CD4-positive, alpha-beta T cell treated with Interleukin-1 beta for 1 hour (primary cell): ENCODE results near the gene P4HA2.

ENCODE experiments used
- DNase-seq, 2 donors: peaks; one replicate each; pipeline ENCODE4 v3.0.0-alpha.2; 2020 to 2022

P4HA2 gene

DNA sequence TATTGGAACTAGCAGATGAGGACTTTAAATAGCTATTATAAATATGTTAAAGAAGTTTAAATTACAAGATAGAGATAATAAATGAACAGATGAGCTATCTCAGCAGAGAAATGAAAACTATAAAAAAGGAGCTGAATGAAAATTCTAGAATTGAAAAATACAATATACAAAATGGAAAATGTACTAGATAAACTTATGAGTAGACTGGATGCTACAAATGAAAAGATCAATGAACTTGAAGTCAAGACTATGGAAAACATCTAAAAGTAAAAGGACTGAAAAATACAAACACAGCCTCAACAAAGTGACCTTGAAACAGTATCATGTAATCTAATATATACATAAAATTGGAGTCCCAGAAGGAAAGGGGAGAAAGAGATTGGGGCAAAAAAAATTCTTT, 19.2 kb upstream of the P4HA2 start:
- DNase-seq = no peak

DNA sequence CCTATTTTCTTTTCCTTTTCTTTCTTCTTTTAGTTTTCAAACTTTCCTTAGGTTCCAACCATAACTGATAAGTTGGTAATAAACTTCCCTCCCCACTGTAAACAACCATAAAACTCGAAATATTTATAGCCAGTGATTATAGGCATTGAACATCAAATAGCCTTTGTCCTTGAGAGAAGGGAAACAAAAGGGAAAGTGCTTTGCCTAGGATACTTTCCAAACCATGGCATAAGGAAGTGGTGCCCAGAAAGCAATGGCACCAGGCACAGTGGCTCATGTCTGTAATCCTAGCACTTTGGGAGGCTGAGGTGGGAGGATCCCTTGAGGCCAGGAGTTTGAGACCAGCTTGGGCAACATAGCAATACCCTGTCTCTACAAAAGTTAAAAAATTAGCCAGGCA, 17.9 kb upstream of the P4HA2 start:
- no peak for DNase-seq

DNA sequence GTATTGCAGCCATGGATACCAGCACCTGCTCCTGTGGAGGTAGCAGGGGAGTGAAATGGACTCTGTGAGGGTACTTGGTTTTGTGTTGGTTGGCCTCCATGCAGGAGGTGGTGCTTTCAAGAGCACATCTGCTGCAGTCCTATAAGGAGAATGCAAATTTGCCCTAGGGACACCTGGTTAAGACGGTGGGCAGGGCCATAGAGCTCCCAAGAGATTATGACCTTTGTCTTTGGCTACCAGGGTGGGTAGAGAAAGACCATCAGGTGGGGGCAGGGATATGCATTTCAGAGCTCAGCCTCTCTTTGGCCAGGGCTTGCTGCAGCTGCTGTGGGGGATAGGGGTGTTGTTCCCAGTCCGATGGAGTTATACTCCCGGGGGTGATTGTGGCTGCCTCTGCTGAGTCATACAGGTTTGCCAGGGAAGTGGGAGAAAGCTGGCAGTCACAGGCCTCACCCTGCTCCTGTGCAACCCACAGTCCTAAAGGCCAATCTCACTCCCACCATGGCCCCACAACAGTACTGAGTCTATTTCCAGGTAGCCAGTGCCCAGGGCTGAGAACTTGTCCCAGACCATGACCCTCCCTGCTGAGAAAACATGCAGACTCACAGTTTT, 15.8 kb upstream of the P4HA2 start:
- DNase-seq = no peak

DNA sequence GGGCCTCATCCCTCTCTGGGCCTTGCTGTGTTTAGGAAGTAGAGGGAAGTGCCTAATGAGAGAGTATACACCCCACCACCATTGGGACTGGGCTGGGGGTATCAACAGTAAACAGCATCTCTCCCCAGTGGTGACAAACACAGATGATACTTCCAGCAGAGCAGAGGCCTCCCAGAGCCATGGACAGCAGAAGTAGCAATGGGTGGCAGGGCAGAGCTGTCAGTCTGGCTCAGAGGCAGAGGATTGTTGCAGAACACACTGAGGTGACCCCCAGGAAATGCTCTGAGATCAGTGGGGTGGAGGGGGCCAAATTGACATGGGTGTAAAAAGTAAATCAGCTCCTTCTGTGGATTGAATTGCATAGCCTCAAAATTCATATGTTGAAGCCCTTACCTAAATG, 12.1 kb upstream of the P4HA2 start:
- no peak for DNase-seq

DNA sequence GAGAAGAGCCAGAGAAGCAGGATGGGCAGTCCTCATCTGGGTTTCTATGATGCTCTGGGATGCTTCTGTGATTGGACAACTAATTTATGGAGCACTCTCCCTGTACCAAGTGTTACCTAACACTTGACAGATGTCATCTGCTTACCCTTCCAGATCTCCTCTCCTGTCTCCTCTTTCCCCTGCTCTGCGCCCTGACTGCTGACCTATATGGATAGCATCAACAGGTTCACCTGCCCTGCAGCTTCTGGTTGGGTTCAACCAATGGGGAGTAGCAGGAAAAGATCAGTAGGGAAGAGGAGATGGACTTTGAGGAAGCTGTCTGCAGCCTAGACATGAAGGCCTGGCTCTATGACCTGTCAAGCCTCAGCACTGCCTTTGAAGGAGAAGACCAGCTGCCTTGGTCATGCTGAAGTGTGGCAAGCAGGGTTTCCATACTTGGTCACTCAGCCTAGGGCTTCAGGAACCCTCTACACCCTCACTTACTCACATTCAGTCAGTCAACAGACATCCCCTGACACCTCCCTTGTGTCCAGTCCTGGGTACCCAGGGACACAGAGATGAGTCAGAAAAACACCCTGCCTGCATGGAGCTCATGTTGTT, 11.3 kb upstream of the P4HA2 start:
- no peak for DNase-seq

DNA sequence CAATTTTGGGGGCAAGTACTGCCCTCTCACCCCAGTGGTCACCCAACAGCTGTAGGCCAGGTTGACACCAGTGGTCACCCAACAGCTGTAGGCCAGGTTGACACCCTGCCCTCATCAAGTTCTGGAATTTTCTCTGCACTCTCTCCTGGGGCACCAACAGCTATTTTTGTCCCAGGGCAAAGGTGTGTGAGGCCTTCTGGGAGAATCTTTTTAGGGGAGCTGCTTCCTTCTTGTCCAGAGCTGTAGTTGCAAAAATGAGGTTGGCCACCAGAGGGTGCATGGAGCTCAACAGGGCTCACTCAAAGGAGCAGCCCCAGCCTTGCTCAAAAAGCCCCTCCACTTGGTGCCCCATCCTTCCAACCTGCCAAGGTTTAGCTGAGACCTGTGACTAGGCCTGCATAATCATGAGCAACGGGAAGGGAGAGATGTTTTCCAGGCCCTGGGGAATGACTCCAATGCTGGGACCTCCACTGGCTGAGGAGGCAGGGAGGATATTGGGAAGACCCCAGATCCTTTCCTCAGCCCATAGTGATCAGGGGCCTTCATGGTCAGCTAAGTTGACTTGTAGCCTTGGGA, 10.6 kb upstream of the P4HA2 start:
- peak; percentile 60 to 67 for DNase-seq

DNA sequence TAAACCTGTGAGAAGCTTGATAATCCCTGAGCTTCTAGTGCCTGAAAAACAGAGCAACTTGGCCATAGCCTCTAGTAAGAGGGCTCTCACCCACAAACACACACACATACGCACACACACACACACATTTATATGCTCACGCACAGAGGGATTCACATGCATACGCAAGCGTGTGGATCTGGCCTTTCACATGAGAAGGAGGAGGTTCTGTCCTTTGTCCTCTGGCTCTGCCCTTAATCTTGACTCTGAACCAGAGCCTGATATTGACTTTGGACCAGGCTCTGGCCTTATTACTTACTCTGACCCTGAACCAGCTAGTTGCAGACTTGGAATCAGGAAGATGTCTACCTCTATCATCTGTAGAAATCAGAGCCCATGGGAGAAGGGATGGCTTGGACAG, 10.0 kb upstream of the P4HA2 start:
- DNase-seq = no peak

DNA sequence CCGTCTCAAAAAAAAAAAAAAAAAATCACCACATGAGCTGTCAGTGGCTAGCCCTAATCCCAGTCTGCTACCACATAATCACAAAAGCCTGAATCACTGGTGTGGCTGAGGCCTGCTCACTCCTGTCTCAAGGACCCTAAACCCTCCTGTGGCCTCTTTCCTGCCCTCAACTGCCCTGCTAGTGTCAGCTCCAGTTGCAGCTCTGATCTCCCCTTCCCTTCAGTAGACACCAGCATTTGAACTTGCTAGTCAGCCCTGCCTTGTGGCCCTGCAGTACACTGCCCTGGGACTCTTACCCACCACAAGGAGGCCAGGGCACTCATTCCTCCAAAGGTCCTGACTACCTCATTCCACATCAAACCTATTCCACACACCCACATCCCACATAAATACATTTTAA, 9.5 kb upstream of the P4HA2 start:
- no peak for DNase-seq

DNA sequence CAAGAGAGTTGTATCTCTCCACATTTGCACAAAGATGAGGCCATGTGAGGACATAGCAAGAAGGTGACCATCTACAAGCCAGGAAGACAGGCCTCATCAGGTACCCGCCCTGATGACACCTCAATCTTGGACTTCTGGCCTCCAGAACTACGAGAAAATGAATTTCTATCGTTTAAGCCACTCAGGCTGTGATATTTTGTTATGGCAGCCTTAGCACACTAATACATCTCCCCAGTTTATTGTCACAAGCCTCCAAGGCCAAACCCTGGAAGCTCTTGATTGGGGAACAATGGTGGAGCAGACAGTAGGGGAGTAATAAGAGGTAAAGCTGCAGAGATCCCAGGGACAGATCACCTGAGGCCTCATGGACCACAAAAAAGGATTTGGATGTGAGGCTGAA, 7.7 kb upstream of the P4HA2 start:
- no peak for DNase-seq

DNA sequence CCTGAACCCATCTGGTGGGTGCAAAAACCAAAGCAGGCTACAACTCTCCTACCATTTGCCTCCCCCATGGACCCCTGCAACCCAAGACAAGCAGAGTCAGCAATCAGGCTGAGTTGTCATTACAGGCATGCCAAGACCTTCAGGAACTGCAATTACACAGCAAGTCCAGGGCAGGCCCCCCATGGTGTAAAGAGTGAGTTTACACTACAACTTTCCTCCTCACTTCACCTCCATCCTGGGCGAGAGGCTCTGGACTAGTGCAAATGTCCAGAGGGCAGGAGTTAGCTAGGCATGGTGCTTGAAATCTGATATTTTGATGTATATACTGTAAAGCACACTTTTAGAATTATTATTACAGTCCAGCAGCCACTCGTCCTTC, 7.0 kb upstream of the P4HA2 start:
- no peak for DNase-seq

DNA sequence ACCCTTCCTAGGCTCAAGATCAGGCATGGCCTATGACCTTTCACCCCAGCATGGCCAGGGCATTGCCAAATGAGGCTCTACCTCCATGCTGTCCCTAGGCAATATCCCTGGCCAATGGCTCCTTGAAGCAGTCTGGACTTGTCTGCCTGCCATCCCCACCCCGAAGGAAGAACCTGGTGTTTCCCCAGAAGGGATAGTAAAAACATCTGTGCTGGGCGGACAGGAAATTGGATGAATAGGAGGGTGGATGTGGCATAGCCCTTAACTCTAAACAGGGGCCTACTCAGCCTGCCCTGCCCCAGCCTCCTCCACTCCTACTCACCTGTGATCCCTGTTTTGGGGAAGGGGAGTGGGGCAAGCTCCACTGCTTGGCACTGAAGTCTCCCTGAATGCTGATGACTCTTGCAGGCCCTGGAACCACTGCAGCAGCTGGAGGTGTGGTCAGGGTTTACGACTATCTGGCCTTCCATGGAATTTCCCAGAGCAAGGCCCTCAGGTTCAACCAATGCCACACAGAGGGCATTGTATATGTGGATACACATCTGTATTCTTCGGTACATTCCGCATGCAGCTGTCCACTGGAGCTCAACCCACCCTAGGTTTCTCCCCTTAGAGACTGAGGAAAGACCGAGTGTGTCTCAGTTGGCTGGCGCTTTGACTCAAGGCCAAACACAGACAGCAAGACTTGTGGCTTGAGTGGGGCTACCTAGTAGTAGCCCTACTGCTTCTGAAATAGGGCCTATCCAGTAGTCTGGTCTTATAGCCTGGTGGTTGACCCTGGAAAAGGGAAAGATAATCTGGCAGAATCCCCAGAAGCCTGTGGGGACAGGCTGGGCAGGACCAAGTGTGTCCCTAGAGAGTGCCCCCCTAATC, 6.4 kb upstream of the P4HA2 start:
- no peak for DNase-seq

DNA sequence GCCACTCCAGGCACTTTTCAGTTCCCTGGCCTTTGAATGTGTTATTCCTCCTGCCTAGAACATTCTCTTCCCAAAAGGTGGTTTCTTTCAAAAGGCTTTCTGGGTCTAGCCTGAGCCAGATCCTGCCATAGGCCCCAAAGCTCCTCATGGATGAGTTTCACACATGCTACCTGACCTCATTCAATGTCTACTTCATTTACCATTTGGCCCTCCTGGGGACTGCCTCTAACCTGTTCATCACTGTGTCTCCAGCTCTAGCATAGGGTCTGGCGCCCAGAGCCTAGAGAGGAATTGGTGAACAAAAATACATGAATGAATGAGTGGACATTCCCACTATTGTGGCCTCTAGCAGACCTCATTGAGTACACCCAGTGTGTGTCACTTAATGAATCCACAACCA, 5.4 kb upstream of the P4HA2 start:
- no peak for DNase-seq

DNA sequence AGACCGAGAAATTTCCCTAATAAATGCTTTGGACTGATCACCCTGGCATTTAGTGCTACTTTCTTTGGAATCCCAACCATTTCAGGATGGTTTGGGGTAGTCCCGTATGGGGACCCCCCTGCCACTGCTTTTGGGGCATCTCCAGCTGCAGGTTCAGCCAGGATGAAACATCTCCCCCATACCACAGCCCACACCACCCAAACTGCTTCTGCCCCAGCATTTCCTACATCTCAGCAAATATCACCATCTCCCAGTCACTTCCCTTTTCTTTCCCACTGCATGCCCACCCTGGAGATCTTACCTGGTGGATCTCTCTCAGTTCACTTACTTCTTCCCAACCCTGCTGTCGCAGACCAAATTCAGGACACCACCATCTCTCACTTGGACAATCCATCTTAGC, 4.8 kb upstream of the P4HA2 start:
- no peak for DNase-seq

DNA sequence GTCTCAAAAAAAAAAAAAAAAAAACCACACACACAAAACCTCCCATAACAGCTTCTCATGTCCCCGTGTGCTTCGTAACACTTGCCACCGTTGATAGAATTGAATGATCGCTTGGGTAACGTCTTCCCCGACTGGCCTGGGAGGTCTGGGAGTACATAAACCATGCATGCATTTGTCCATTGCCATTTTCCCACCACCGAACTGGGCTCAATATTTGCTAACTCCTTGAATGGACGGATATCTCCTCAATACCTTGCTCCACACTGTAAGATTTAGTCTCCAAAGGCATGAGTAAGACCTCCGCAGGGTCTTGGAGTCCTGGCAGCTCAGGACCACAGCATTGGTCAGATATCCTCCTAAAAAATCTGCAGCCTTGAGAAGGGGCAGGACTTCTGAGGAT, 3.2 kb upstream of the P4HA2 start:
- no peak for DNase-seq

DNA sequence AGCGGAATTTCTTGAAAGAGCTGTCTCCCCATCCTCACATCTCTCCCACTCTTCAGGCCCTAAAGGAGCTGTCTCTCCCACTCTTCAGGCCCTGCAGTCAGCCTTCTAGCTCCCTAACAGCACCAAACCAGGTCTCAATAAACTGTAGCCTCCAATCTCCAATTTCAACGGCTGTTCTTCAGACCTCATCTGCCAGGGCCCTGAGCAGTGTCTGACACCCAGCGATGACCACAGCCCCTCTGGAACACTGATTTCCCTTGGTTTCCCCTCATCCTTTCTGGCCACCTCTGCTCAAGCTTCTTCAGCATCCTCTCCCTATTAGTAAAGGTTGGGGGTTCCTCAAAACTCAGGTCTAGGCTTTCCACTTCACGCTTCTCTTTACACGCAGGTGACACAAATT, 1.6 kb upstream of the P4HA2 start:
- no peak for DNase-seq

DNA sequence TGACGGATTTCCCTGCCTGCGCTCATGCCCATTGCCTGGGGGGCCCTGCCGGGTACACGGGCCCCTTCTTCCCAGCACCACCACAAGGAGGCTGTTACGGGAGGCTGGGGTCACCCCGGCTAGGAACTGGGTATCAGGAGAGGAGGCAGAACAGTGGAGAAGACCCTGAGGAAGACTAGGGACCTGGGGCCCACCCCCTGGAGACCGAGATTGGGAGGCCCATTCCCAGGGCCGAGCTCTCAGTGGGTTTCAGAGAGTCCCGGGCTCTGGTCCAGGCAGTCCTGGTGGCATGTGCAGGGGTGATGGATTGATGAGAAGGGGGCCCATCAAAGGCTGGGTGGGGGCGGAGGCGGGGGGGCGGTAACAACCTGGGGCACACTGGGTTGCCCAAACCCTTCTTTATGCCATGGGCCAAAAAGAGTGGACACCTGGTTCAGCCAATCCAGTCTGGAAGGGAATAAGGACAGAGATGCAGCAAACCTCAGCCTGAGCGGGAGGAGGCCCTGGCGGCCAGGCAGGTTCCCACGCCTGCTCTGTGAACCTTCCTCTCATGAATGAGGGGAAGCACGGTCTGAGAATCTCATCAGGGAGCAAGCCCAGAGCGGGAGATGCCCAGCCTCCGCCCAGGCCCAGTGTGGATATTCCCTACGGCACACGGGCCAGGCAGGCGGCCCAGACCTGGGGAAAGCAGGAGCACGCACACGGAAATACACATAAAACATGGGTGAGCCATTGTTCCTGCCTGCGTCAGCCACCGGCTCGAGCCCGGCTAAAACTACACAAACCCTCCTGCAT, 785 bp upstream of the P4HA2 start:
- DNase-seq = no peak

DNA sequence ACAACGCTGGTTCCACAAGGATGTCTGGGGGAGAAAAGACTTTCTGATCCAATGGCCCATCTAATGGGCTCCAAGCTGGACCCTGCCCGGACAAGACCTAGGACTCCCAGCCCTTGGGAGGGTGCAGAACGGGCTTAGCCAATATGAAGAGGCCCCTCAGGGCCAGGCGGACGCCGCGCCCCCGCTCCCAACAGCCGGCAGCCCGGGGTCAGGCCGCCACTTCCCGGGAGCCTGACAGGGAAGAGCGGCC, 493 bp downstream of the P4HA2 start:
- no peak for DNase-seq

DNA sequence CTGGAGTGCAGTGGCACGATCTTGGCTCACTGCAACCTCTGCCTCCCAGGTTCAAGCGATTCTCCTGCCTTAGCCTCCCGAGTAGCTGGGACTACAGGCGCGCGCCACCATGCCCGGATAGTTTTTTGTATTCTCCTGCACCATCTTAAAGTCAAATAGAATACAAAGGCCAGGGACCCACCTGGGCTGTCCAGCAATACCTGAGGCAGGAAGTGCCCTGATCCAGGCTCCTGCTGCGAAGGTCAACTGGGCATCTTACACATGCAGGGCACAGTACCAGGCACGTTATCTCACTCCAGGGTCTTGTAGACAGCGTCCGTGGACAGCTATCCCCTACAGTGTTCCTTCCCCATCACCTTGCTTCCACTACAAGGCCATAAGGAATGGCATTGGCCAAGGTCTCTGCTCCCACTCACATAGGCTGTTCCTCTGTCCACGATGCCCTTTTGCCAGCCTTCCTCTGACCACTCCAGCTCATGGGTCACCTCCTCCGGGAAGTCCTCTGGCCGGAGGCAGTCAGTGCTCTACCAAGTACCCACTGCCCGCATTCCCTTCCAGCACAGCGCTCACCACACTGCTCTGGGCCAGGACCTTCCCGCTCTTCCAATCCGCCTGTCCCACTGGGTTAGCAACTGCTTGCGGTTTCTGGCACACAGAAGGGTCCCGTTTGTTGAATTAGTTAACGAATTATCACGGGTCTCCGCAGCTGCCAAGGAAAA, 978 bp downstream of the P4HA2 start:
- no peak for DNase-seq

DNA sequence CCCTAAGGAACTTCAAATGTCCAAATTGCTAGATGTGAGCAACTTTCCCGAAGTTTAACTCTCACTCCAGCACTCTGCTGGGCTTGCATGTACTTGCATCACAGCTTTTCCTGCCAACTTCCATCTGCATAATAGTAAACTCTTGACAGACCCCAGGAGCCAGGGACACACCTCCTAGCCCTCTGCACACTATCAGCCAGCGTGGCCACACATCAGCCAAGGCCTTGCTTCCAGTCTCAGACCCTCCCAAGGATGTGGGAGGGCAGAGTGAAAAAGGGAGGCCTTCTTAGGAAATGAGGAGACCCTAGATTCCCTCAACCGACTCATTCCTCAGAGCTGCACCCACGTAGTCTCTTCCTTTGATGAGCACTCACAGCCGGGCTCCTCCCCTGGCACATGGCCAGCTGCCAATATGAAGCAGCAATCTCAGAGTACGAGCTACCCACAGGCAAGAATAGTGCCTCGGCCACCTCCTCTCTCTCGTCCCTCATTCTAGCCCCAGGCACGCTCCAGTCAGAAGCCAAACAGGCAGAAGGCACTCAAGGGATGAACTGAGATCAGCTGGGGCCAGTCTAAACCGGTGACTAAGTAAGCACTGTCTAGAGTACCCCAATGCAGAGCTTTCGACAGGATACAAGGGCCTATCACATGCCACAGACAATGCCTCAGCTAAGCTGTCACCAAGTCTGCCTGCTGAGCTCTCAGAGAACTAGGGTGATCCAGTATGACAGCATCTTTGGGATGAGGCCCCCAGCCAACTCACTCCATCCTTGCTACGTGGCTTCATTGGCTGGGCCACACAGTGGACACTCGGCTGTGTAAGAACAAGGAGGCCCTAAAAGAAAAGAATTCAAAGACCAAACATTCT, 2.3 kb downstream of the P4HA2 start:
- no peak for DNase-seq

DNA sequence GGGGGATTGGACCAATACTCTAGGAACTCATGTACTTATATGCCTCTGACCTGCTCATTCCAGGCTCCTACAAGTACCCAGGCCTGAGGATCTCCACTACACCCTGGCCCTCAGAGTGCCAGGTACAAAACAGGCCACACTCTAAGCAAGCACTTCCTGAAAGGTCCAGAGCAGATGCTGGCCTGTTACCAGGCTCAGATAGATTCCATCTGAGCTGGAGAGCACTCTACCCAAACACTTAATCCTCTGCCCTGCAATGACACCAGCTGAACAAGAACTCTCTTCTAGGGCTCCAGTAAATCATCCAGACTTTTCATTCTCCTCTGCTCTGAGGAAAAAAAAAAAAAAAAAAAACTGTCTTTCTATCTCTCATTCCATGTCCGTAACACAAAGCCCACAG, 2.9 kb downstream of the P4HA2 start:
- DNase-seq = no peak

DNA sequence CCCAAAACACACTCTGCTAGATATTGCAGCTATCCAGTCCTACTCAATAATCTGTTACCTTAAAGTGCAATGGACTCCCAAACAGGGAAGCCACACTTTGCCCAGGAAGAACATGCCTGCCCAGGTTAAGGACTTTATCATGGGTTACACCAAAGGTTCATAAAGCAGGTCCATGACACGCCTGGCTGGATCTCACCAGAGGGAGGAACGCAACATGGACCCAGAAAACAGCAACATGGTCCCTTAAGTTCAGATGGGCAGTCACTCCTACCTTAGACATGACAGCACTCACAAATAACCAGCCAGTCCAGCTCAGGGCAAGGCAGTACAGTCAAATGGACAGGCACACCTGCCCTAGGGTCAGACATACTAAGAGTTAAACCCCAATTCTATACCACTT, 3.8 kb downstream of the P4HA2 start:
- DNase-seq = no peak

DNA sequence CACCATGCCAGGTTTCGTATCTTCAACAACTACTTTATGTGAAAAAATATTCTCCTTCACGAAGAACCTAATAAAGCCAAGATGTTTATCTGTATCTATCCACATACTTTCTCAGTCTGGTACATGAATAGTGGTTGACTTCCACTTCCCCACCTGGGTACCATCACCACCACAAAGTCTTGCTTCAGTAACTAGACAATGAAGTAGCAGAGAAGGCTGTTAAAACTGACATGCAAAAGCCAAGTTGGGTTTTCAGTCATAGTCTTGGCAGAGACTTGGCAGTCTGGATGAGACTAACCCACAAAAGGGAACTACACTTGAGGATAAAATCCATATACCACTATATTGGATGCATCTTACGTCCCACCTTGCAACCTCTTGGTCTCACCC, 5.0 kb downstream of the P4HA2 start:
- DNase-seq = no peak
